IMR-90 (cell line): ENCODE measurements around the gene TGFB3.

ENCODE experiments used
- CTCF ChIP-seq: conservative IDR thresholded peaks from 2 replicates; pipeline ENCODE4 v1.5.1; 2012; ENCODE audit warnings: mild to moderate bottlenecking, low read depth, low read length, improper control_type of control experiment
- MAFK ChIP-seq: IDR thresholded peaks from 2 replicates; pipeline ENCODE4 v1.6.1; 2012; ENCODE audit warnings: low read depth, low read length, improper control_type of control experiment
- MXI1 ChIP-seq: IDR thresholded peaks from 2 replicates; pipeline ENCODE4 v1.6.1; 2012; ENCODE audit warnings: low read depth, mild to moderate bottlenecking, low read length, moderate library complexity, borderline replicate concordance
- POLR2A ChIP-seq: IDR thresholded peaks from 2 replicates; pipeline ENCODE4 v1.6.1; 2012; ENCODE audit warnings: mild to moderate bottlenecking, low read depth, low read length
- RAD21 ChIP-seq: IDR thresholded peaks from 2 replicates; pipeline ENCODE4 v1.6.1; 2012; ENCODE audit warnings: low read length, improper control_type of control experiment
- USF2 ChIP-seq: fragments of 150-350 bp; IDR thresholded peaks from 2 replicates; pipeline ENCODE4 v1.6.1; 2017; ENCODE audit warnings: mild to moderate bottlenecking, antibody characterized with exemption, low read length, low read depth
- TF ChIP-seq, protein P1 (sequence below): fragments of 150-350 bp; IDR thresholded peaks from 2 replicates; pipeline ENCODE4 v1.6.1; 2016; ENCODE audit warnings: low read depth, mild to moderate bottlenecking, low read length, moderate library complexity, borderline replicate concordance

DNA sequence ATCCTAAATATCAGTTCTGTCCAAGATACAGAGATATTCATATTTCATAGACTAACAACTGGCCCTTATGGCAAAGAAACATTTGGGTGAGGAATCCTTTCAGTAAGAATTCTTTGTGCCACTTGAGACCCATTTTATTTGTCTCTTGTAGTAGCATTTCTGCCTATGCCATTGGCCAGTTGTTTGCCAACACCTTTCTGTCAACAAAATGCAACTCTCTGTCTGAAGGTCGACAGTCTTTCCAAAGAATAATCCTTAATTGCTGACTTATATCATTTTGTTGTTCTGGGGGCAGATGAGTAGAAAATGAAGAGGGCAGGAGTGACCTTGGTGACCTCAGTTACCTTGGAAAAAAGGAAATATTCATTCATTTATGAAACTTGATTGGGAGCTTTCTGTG is 14.7 kb upstream of the TGFB3 start:
- no peak for TF ChIP-seq CTCF
- no peak for TF ChIP-seq MAFK
- no peak for TF ChIP-seq RAD21
- no peak for TF ChIP-seq MXI1
- TF ChIP-seq POLR2A = no peak
- TF ChIP-seq, protein P1, sequence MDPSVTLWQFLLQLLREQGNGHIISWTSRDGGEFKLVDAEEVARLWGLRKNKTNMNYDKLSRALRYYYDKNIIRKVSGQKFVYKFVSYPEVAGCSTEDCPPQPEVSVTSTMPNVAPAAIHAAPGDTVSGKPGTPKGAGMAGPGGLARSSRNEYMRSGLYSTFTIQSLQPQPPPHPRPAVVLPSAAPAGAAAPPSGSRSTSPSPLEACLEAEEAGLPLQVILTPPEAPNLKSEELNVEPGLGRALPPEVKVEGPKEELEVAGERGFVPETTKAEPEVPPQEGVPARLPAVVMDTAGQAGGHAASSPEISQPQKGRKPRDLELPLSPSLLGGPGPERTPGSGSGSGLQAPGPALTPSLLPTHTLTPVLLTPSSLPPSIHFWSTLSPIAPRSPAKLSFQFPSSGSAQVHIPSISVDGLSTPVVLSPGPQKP = no peak
- TF ChIP-seq USF2 = no peak
